Left renal cortex interstitium (tissue), 4 donors: ENCODE measurements around the gene IREB2. TPM values are rescaled to one million over a fixed set of nuclear protein-coding genes. Genes with fewer than 3 reads are reported as not detected.

Experiments used
- DNase-seq, 4 donors: peaks; one replicate each; pipeline ENCODE4 v3.0.0-alpha.2; 2013; ENCODE audit warnings: low read depth in 4 of 4, low spot score in 2 of 4, missing footprints in 1 of 4
- polyA plus RNA-seq, 4 donors: library from polyadenylated mRNA; unstranded; fragments of 120-200 nt; gene quantifications; one replicate each; pipeline ENCODE4 v1.2.1, GENCODE V29; 2013; ENCODE audit not compliant: insufficient read length in 4 of 4

IREB2 gene
- polyA plus RNA-seq, 4 donors: 51.1 to 77.7 (median 59.2) TPM

GRCh38 chr15:78405336-78405924 is 32.6 kb upstream of the IREB2 start:
- DNase-seq: no peak

DNA sequence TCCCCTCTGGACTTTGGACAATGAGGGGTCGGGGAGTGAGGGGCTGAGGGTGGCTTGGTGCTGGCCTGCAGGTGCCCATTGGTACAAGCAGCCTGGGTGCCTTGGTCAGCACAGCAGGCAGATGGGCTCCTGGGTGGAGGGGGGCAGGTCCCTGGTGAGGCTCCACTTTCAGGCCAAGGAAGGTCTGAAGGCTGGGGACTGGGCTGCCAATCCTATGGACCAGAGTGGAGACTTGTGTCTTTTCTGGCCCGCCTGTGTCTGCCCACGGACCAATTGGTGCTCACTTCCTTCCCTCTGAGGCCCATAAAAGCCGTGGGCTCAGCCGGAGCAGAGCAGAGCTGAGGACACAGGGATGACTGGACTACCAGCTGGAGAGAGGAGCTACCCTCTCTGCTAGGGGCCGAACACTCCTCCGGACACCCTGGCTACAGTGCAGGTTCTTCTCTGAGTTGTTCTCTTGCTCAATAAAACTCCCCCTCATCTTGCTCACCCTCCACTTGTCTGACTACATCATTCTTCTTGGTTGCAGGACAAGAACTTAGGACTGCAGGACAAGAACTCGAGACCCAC is 31.9 kb upstream of the IREB2 start:
- no peak for DNase-seq

- DNase-seq: no peak
Observed at GRCh38 chr15:78407608-78408354, 30.2 kb upstream of the IREB2 start.

DNA sequence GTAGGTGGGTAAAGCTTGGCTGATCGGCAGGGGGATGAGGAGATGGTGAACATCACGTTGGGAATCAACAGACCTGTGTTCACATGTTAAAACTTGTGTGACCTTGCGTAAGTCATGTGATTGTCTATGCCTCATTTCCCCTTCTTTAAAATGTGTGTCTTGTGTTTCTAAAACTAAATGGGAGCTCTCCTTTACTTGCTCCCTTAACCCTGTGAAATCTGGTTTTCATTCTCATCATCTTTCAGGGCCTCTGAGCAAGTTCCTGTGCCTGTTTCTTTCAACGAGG is 29.7 kb upstream of the IREB2 start:
- no peak for DNase-seq

GRCh38 chr15:78408961-78409360 is 29.1 kb upstream of the IREB2 start:
- DNase-seq: no peak

- no peak for DNase-seq
Observed at GRCh38 chr15:78411061-78411460, 27.0 kb upstream of the IREB2 start.

- DNase-seq: no peak
Observed at GRCh38 chr15:78414621-78415250, 23.3 kb upstream of the IREB2 start.

- DNase-seq: no peak
Observed at GRCh38 chr15:78415284-78415683, 22.7 kb upstream of the IREB2 start.

GRCh38 chr15:78417754-78418630 is 20.0 kb upstream of the IREB2 start:
- DNase-seq: no peak

GRCh38 chr15:78418686-78419085 is 19.3 kb upstream of the IREB2 start:
- no peak for DNase-seq

- DNase-seq: no peak
Observed at GRCh38 chr15:78419367-78419766, 18.6 kb upstream of the IREB2 start.

DNA sequence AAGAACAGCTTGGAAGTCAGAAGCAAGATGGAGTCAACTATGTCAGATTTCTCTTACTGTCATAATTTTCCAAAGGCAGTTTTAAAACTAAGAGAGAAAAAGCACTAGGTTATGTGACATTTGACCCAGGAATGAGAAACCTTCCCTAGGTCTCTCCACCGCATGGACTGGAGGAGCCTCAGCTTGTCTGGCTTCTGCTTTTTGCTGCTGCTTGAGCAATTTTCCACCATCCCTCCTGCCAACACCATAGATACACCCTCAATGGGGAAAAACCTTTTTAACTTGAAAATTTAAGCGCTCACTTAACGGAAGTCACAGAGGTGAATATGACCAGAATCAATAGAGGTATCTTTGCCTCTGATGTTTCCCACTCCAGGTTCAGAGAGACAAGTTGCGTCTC is 17.8 kb upstream of the IREB2 start:
- DNase-seq: no peak

- DNase-seq: no peak
Observed at GRCh38 chr15:78420766-78421165, 17.2 kb upstream of the IREB2 start.

GRCh38 chr15:78421238-78421965 is 16.6 kb upstream of the IREB2 start:
- no peak for DNase-seq

DNA sequence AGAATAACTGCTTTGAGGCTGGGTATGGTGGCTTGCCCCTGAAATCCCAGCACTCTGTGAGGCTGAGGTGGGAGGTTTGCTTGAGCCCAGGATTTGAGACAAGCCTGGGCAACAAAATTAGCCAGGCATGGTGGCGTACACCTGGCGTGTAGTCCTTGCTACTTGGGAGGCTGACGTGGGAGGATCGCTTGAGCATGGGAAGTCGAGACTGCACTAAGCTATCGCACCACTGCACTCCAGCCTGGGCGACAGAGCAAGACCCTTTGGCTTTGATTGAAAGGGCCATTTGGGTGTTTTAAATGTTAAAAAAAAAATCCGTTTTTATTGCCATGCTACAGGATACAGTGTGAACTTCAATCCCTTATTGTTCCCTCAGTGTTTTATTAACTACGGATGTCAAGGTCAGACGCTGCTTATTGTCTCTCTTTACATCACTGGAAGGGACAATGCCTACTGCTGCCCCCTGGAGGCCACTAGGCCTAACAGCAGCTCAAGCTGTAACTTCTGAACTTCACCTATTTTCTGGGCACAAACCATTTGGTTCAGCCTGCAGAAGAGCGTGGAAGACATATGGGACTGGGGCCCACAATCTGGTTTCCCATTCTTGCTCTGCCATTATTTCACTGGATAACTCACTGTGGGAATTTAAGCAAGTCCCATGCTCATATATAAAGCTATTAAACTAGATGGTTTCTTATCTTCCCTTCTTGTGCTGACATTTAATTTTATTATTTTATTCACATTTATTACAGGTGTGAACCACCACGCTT is 15.3 kb upstream of the IREB2 start:
- DNase-seq: peak in 1 of 4 donors; percentile 39

DNA sequence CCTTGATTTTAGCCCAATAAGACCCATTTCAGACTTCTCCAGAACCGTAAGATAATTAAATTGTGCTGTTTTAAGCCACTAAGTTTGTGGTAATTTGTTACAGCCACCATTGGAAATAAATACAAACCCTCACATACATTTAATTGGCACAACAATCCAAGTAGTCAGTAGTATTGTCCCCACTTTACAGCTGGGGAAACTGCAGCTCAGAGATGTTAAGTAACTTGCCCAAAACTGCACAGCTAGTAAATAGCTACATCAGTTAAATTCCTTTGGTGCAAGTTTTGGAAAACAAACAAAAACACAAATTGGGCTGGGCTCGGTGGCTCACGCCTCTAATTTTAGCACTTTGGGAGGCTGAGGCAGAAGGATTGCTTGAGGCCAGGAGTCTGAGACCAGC is 13.3 kb upstream of the IREB2 start:
- no peak for DNase-seq

GRCh38 chr15:78425643-78426042 is 12.4 kb upstream of the IREB2 start:
- no peak for DNase-seq

DNA sequence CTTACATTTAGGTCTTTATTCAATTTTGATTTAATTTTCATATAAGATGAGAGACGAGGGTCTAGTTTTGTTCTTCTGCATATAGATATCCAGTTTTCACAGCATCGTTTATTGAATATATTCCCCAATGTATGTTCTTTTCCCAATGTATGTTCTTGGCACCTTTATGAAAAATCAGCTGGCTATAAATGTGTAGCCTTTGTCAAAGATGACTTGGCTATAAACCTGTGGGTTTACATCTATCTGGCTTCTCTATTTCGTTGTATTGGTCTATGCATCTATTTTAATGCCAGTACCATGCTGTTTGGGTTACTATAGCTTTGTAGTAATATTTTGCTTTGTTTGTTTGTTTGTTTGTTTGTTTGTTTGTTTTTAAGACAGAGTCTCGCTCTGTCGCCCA is 11.7 kb upstream of the IREB2 start:
- DNase-seq: no peak

DNA sequence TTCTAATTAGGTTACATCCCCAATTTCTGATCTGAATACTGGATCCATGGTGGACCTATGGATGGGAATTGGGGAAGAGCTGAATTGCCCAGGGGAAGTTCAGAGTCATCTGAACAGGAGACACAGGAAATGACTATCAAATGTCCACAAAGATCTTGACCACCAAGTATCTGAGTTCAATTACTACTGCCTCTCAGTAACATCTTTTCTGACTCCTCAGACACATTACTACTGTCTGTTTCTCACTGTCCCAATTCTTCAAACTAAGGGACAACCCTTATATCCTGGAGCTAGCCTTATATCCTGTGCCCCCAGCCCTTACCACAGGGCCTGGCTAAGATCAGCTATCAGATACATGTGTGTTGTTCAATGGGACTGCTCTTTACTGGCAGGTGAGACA is 10.1 kb upstream of the IREB2 start:
- DNase-seq: no peak

DNA sequence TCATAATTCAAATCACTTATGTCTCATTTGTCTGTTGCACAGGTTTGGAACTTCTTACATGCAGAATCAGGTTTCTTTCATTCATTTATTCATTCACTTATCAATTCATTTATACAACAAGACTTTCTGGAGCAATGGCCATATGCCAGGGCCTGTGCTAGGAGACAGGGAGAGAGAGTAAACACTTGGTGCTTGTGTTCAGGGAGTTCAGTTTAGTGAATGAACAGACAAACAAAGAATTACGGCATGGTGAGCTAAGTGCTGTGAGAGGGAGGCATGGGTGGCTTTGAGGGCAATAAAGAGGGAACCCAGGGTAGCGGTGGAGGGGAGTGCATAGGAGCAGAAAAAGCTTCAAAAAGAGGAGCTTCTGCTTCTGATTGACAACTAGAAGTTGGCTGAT is 8.5 kb upstream of the IREB2 start:
- no peak for DNase-seq
